Daoy (cell line): ENCODE data around the gene TNPO2. TPM values are rescaled to one million over a fixed set of nuclear protein-coding genes. Genes with fewer than 3 reads are reported as not detected.

Experiments used
- DNase-seq: peaks from one replicate; pipeline ENCODE4 v3.0.0-alpha.2; 2015; ENCODE audit warnings: low read depth
- total RNA-seq: library from RNA; depleted of rRNA; stranded (reverse); fragments of >200 nt; shearing (Covaris generic); gene quantifications from 2 replicates; pipeline ENCODE4 v1.2.3, GENCODE V29; 2014; rRNA removed

The TNPO2 gene
- 18.2 and 24.0 TPM in 2 replicates for total RNA-seq

DNA sequence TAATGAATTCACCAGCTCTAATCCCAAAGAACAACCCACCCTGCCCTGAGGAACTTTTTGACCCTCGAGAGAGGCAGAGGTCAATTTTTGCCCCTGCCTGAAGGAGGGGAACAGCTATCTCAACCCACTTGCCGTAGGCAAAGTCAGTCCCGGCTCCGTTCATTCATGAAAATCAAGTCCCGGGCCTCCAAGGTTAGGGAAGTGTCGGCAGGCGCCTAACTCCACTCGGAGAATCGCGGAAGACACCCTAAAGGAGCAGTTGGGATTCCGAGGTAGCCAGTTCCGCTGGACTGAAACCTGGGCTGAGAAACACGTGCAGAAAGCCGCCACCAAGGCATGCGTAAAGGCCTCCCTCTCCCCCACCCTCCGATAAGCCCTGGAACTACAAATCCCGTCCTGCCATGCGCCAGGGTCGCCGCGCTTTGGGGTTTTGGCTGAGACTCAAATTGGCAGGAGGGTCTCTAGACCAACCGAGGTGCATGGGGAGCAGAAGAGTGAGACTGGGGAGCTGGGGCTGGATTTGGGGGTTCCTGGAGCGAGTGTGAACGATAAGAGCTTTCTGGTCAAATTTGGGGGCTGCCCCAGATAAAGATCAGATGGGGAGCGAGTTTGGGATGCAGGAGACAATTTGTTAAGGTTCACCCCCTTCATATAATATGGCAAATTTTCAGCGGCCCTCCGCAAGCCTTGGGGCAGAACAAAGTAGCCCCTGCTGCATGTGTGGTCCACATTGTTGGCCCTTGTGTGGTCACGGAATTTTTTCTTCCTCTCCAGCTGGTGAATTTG is at the start of gene TNPO2:
TNPO2 (minus strand) TSS at position 292 of the 786 bp plus-strand sequence. CDS start 2,955 bp downstream, outside the sequence.
- DNase-seq, result peak; percentile 85

GRCh38 chr19:12772323-12772722 is 48.6 kb upstream of the TNPO2 start:
- no peak for DNase-seq

- no peak for DNase-seq
Measured at GRCh38 chr19:12770922-12771321, 47.2 kb upstream of the TNPO2 start.

GRCh38 chr19:12769689-12770088 is 46.0 kb upstream of the TNPO2 start:
- DNase-seq, result no peak

DNA sequence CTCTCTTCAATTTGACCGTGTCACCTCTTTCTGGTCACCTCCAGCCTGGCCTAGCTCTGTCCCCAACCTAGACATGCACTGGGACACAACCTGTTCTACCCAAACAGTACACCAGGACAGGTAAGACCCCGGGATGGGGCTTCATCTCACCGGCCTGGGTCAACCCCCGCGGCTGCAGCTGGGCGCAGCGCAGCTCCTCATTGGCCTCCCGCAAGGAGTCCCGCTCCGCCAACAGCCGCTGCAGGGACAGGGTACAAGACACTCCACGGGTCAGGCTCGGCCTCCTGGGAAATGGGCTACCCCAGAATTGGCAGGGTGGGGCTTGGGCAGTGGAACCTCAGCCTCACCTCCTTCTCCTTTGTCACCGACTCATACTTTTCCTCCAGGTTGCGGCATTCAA is 43.9 kb upstream of the TNPO2 start:
- DNase-seq, result no peak

GRCh38 chr19:12767150-12767549 is 43.4 kb upstream of the TNPO2 start:
- DNase-seq, result no peak

DNA sequence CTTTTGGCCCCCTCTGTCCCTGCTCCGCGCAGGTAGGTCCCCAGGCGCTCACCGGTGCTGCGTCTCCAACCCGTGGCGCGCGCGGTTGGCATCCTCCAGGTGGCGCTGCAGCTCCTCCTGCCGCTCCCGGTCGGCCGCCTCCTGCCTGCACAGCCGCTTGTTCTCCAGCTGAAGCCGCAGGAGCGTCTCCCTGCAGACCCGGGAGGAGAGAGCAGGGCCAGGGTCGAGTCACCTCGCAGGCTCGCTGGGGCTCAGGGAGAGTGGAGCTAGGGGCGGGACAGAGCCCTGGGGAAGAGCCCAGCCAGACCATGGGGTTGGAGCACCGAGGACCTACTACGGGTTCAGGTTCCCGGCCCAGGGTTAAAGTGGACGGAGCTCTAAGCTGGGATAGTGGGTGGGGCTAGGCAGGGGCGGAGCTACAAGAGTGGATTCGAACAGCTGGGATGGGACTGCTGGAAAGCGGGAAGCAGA is 42.4 kb upstream of the TNPO2 start:
- DNase-seq, result peak; percentile 92

- no peak for DNase-seq
Measured at GRCh38 chr19:12764698-12765097, 41.0 kb upstream of the TNPO2 start.

DNA sequence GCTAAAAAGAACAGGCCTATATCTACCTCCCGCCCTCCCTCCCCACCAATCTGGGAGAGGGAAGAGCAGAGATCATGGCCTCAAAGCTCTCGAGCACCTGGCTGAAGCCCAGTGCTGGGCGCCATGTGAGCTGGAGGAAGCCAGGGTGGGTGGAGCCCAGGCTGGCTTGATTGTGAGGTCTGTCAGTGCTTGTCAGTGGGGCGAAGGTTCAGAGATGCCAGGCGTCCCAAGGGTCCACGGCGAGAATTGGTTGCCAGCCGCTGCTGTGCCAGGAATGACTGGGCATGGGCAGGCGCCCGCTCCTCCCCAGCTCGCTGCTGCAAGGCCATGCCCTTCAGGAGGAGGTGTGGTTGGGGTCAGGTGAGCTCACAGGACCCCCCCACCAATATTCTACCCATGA is 39.4 kb upstream of the TNPO2 start:
- DNase-seq, result no peak

DNA sequence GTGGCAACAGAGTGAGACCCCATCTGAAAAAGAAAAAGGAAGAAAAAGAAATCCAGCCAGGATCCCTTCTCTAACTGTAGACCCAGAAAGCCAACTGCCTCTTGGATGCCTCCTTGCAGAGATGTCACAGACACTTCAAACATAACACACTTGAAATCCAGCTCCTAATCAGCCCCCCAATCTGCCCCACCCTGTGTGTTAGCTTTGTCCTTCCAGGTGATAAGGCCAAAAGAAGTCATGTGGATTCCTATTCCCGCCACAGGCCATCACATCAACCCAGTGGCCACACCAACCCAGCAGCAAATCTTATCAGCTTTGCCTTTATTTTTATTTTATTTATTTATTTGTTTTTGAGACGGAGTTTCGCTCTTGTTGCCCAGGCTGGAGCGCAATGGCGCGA is 36.0 kb upstream of the TNPO2 start:
- DNase-seq, result no peak

- DNase-seq, result peak; percentile 72
Measured at GRCh38 chr19:12757544-12758274, 34.0 kb upstream of the TNPO2 start.

DNA sequence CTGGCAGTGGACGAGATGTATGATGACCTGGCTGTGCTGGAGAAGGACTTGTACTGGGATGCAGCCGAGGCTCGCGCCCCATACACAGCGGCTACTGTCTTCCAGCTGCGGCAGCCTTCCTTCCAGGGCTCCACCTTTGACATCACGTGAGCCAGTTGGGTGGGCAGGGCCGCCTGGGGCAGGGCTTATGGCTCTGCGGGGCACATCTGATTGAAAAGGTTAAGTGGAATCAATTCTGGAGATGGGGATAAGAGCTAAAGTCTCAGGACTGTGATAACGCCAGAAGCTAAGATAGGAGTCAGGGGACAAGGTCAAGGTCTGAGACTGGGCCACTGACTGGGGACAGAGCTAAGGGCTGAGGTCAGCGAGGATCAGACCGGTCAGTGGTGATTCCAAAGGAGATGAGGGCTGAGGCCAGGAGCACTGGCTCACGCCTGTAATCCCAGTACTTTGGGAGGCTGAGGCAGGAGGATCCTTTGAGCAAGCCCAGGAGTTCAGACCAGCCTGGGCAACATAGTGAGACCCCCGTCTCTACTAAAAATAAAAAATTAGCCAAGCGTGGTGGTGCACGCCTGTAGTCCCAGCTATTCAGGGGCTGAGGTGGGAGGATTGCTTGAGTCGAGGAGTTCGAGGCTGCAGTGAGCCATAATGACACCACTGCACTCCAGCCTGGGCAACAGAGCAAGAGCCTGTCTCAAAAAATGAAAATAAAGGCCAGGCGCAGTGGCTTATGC is 32.6 kb upstream of the TNPO2 start:
- DNase-seq, result no peak

- no peak for DNase-seq
Measured at GRCh38 chr19:12754465-12755196, 30.9 kb upstream of the TNPO2 start.

DNA sequence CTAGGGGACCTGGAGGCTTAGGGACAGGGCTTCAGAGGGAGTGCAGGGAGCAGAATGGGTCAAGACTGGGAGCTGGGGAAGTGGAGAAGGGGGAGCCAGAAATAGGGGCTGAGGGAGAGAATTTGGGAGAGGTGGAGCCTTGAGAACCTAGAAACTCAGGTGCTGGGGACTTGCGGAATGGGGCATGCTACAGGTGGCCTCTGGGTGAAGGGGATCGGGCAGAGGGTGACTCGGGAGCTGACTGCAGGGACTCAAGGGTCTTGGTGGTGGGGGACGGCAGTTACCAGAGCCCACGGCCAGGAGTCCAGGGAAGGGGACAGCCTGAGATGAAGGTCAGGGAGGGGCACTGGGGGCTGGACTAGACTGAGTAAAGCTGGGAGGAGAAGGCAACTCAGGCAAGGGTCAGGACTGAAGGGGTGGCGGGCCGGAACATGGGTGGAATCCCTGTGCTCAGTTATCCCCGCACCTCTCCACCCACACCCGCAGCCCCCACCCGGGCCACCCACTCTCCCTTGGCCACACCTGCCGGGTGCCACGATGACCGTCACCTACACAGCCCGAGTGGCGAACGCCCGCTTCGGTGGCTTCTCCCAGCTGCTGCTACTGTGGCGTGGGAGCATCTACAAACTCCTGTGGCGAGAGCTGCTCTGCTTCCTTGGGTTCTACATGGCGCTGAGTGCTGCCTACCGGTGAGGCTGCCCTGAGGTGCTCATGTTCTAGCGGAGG is 28.5 kb upstream of the TNPO2 start:
- no peak for DNase-seq

DNA sequence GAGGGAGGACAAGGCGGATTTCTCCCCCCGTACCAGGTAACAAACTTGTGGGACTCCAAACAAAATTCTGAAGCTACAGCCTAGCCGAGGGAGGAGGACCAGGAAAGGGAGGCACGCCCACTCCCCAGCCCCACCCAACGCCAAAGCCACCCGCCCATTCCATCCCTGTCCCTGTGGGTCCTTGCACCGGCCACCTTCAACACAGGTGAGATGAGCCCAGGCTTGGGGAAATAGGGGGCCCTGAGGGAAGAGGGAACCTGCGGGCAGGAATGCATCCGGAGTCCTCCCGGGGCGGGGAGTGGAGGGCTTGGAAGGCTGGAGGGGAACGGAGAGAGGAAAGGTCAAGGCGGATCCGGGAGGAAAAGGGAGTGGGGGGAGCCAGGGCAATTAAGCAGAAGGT is 27.9 kb upstream of the TNPO2 start, which contains the start of gene BEST2:
BEST2 (plus strand) TSS at position 157 of the 400 bp plus-strand sequence. CDS start 802 bp downstream, outside the sequence.
- no peak for DNase-seq

GRCh38 chr19:12750851-12751250 is 27.1 kb upstream of the TNPO2 start:
- peak; percentile 42 for DNase-seq

DNA sequence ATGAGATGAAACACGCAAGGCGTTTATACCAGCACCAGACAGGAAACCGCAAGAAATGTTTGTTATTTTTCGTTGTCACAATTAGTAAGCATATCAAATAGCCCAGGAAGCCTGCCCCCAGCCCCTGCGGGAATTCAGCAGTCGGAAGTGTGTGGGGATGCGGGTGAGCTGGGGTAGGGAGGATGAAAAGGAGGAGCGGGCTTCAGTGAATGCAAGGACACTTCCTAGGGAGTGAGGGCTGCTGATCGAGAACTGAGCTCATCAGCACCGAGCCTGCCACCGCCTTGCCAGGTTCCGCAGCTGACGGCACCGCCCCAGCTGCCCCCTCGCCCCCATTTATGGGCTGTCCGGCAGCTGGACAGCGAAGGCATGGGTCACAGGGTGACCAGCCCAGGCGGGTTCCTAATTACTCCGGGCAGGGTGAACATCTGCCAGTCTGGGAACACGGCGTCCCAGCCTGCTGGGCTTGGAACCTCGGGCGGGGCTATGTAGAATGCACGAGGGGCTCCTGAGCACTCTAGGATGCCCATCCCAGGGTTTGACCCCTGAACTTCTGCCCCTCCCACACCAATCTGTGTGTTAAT is 26.3 kb upstream of the TNPO2 start:
- DNase-seq, result peak; percentile 68

DNA sequence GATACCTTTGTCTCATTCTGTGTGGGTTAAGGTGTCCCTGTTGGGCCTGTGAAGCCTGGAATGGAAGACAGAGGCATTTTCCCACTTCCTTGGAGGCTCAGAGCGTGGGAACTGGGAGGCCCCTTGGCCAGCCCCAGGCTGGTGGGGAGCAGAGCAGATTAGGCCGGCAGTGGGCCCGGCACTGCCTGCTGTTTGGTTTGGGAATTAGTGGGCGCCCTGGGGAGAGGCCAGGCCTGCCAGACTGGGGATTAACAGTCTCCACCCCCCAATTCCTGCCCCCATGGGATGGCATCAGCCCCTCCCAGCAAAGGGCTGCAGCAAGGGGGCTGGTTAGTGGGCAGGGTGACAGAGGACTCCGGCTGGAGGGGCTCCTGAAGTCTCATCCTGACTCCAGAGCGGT is 24.8 kb upstream of the TNPO2 start:
- no peak for DNase-seq

- DNase-seq, result peak; percentile 81
Measured at GRCh38 chr19:12745166-12745897, 21.6 kb upstream of the TNPO2 start.
